ENCODE results near the gene KCNIP3.

Gene KCNIP3

DNA sequence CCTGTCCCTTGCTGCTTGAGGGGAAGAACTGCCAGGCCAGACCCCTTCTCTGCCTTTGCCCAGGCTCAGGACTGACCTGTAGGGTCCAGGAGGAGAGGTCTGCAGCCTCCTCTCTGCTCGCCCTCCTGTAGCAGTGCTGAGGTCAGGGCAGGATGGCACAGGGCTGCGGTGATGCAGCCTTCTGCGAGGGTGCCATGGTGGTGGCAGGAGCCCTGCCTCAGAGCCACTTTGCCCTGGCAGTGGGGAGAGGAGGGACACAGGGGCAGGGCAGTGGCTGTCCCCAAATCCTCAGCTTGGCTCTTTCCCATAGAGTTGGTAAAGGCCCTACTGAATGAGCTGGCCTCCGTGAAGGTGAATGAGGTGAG, 22.0 kb upstream of the KCNIP3 start:
- DNase-seq, result no peak

GRCh38 chr2:95275601-95276243, 21.4 kb upstream of the KCNIP3 start:
- no peak for DNase-seq

DNA sequence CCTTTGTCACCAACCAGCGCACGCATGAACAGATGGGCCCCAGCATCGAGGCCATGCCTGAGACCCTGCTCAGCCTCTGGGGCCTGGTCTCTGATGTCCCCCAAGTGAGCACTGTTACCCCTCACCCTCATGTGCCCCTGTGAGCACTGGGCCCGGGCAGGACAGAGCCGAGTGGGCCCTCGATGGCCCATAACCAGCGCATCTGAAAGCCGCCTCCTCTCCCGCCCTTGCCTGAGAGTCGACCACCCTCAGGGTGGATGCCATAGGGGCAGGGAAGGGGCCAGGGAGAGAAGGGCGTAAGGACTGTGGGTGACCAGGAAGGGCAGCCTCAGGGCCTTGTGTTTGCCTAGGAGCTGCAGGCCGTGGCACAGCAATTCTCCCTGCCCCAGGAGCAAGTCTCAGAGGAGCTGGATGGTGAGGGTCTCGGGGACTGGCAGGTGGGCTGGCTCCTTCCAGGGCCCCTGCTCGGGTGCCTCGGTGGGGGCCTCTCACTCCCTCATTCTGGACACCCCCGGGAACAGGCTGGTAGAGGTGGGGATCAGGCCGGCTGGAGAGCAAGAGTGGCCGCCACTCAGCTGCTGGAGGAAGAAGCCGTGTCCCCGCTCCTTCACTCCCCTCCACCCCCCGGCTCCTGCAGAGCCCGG, 20.8 kb upstream of the KCNIP3 start:
- DNase-seq, result no peak

DNA sequence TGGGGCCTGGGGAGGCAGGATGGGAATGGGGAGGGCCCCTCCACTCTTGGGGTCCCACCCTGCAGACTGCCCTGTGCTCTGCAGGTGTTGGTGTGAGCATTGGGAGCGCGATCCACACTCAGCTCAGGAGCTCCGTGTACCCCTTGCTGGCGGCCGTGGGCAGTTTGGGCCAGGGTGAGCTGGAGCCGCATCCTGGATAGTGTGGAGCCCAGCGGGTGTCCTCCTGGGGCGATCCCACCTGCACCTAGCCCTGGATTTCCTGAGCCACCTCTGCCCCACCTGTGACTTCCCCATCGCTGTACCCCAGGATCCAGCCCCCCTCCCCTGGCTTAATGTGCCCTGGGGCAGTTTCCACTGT, 20.3 kb upstream of the KCNIP3 start:
- no peak for DNase-seq

DNA sequence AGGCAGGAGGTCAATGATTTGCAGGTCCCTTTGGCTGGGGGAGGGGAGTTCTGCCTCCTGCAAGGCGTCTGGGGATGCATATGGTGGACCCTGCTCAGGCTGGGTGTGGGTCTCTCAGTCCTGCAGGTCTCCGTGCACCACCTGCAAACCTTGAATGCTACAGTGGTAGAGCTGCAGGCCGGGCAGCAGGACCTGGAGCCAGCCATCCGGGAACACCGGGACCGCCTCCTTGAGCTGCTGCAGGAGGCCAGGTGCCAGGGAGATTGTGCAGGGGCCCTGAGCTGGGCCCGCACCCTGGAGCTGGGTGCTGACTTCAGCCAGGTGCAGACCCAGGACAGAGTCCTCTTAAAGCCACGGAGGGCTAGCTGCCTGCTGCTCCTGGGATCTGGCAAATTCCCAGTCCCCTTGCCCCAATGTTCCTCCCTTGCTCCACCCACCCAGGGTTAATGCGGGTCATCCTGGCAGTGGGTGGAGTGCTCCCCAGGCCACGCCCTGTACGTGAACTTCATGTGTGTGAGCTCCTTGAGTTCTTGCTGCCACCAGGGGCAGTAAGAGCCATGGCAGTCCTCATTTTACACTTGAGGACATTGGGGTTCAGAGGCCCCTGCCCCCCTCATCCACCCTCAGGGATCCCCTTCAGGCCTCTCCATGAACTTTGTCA, 19.8 kb upstream of the KCNIP3 start:
- DNase-seq, result no peak

GRCh38 chr2:95278051-95278471, 19.1 kb upstream of the KCNIP3 start:
- DNase-seq, result no peak

DNA sequence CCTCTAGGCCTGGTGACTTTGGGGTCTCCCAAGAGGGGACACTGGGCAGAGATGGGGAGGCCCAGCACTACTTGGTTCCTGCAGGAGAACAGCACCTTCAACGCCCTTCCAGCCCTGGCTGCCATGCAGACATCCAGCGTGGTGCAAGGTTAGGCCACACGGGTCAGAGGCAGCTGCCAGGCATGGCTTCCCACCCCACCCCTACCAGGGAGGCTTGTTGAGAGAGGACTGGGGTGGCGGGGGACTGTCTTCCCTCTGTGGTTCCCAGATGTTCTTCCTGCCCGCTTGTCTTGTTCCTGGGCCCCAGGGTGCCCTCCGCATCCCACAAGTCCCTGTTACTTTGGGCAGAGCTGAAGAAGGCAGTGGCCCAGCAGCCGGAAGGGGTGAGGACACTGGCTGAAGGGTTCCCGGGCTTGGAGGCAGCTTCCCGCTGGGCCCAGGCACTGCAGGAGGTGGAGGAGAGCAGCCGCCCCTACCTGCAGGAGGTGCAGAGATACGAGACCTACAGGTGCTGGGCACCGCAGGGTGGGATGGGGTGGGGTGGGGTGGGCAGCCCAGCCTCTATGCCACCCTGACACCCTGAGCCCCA, 18.4 kb upstream of the KCNIP3 start:
- DNase-seq, result no peak

GRCh38 chr2:95279435-95280035, 17.6 kb upstream of the KCNIP3 start:
- DNase-seq, result no peak

GRCh38 chr2:95281071-95281470, 16.1 kb upstream of the KCNIP3 start:
- DNase-seq, result no peak

GRCh38 chr2:95281786-95282185, 15.4 kb upstream of the KCNIP3 start:
- DNase-seq, result no peak

DNA sequence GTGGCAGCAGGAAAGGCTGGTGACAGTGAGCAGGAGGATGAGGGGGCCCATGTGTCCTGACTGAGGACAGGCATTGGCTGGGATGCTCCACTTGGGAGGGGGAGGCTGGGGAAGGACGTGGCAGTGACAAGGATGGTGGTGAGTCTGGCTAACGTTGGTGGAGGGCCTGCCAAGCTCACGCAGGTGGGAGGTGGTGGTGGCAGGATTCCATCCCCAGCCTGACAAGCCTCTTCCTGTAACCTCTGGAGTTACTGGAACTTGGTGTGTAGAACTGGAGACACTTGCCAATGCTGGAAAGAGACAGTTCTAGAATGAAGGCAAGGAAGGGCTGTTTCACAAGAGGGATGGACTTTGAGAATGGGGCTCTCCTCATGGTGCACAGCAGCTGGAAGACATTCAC, 14.7 kb upstream of the KCNIP3 start:
- DNase-seq, result no peak

DNA sequence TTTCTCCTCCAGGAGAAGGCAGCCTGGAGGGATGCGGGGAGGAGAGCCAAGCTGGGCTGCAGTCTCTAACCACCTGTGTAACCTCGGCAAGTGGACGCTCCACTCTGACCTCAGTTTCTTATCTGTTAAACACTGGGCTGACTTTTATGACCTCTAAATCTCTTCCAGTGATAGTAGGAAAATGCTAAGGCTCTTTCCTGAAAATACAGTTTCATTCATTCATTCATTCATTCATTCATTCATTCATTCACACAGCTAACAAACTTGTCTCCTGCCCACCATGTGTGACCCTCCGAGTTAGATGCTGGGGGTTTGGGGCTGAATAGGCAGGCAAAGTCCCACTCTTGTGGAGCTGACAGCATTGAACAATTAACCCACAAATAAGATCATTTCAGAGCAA, 13.6 kb upstream of the KCNIP3 start:
- no peak for DNase-seq

- DNase-seq, result no peak
These were observed 12.1 kb upstream of the KCNIP3 start for GRCh38 chr2:95284886-95285541.

DNA sequence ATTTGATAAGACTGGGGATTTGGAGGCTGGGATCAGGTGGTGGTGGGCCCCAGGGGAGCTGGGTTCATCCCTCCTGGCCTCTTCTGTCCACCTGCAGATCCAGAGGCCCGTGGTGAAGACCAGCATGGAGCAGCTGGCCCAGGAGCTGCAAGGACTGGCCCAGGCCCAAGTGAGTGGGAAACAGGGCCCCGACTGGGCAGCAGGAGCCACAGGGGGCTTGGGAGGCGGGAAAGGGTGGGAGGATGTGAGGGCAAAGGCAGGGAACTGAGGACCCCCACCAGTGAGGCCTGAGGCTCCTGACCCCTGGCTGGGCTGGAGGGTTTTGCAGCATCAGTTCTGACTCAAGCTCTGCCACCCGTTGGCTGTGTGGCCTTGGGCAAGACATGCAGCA, 11.6 kb upstream of the KCNIP3 start:
- no peak for DNase-seq

DNA sequence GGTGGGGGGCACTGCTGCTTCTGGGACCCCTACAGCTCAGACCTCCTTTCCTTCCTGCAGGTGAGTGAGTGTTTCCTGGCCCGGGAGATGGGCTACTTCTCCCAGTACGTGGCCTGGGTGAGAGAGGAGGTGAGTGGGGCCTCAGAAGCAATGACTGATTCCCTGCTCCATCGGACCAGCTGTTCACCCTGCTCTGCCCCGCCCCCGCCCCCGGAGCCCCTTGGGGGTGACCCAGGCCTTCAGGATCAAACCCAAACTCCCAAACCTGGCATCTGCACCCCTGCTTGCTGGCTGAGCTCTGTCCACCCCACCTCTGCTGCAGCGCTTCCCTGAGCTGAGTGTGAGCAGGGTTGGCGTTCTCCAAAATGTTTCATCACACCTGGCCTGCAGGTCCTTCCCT, 9.8 kb upstream of the KCNIP3 start:
- no peak for DNase-seq

DNA sequence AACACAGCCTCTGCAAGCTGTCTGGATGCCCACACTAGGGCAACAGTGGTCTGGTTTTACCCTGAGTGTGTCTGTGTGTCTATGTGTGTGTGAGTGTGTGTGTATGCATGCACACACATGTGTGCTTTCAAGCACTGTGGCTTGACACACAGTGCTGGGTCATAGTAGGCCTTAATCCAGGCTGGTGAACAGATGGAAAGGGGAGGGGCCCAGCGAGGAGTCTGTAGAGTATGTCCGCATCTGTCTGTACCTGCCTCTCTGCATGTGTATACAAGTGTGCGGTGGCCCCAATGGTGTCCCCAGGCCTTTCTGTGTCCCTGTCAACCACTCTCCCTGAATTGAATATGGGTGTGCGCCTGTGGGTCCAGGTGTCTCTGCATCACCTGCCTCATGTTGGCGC, 9.3 kb upstream of the KCNIP3 start:
- DNase-seq, result no peak

- no peak for DNase-seq
These were observed 7.9 kb upstream of the KCNIP3 start for GRCh38 chr2:95289253-95289652.

DNA sequence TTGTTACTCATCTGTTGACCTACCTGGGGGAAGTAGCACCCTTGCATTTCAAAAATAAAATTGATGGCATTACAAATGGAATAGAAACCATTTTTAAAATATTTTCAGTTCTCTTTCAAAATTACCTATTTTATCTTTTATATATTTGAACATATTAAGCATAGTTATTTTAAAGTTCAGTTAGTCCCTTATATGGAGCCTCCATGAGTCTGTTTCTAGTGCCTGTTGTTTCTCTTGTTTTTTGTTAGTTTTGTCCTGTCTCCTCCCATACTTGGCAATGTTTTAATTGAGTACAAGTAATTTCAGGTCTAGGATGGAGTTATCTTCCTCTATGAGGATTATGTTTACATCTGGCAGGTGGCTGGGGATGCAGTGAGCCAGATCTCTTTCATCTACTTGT, 5.9 kb upstream of the KCNIP3 start:
- no peak for DNase-seq

DNA sequence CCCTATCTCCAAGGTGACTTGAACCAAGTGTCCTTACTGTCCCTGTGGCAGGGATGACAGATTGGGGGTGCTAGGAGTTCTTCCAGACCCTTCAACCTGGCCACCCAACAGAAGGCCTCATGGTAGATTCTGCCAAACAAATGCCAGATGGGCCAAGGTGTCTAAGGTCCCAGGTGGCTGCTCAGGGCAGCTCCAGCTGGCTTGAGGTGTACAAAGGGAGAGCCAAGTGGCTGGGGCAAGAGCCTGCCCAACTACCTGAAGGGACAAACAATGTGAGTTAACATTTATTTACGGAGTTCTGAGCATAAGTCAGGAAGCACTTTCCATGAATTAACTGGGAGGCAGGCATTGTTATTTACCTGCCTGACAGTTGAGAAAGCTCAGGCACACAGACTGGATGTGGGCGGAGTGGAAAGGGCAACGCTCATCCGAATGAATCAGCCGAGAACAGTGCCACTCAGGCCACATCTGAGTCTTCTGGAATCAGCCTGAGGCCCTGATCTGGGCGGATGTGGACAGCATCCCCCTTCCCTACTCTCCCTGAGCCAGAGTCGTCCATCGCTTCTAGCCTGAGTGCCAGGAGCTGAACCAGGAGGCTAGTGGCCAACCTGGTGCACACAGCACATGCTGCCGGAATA, 4.4 kb upstream of the KCNIP3 start:
- no peak for DNase-seq

- no peak for DNase-seq
These were observed 2.4 kb upstream of the KCNIP3 start for GRCh38 chr2:95294579-95295250.

DNA sequence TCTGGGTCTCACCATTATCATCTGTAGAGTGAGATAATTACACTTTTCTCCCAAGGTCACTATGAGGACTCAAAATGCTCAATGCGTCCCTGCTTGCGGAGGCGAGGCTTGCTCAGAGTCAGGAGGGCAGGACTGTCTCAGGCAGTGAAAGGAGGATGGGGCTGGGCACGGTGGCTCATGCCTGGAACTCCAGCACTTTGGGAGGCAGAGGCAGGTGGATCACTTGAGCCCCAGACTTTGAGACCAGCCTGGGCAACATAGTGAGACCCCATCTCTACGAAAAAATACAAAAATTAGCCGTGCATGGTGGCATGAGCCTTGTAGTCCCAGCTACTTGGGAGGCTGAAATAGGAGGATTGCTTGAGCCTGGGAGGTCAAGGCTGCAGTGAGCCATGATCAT, 1.8 kb upstream of the KCNIP3 start:
- no peak for DNase-seq

DNA sequence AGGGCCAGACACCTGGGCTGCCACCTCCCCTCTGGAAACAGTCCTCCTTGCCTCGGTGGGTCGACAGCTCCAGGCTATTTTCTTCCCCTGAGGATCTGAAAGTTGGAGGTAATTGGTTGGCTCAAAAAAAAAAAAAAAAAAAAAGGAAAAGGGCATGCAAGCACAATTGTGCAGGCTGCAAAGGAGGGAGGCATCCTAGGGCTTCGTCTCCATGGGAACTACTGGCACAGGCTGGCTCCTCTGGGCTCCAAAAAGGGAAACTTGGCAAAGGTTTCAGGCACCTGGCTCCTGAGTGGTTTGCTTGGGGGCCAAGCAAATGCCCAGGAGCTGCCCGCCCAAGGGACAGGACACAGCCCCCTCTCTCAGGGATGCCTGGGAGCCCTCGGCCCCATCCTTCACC, 1.1 kb upstream of the KCNIP3 start:
- no peak for DNase-seq

All from cortex of kidney (tissue), 1 donor.